ENCODE measurements around the gene SAXO2. TPM values are rescaled to one million over a fixed set of nuclear protein-coding genes. Genes with fewer than 3 reads are reported as not detected.

Gene SAXO2
- polyA plus RNA-seq, 3 donors: not detected

DNA sequence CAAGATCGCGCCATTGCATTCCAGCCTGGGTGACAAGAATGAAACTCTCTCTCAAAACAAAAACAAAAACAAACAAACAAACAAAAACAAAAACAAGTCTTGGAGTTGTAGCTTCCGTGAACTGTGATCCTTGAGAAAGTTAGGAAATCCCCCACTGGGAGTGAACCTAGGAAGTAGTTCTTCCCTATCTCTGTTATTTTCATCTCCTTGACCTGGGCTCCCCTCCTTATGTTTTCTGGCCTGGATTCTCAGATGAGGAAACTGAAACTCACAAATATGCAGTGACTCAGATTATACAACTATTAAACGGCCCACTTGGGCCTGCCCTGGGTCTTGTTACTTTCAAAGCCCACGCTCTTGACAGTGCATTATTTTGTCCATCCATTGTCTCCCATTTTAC, 29.7 kb downstream of the SAXO2 start:
- H3K27me3 Mint-ChIP-seq (ENCODE audit: low read depth in 3 of 3): peaks cover 2 to 3% (median 3%) of the 10 kb centered on the region in 3 donors
- peaks cover 3% of the 10 kb centered on the region for H3K4me1 Mint-ChIP-seq
- H3K4me2 ChIP-seq (replicated peaks; ENCODE audit: extremely low read depth, low read length, poor library complexity, severe bottlenecking): no peak overlapping the region
- H2AFZ ChIP-seq (ENCODE audit: insufficient read depth, low read depth, low read length, poor library complexity, severe bottlenecking): no peak overlapping the region
- H3K9ac ChIP-seq (ENCODE audit: insufficient read depth, low read length, poor library complexity, severe bottlenecking): no peak overlapping the region
- peaks cover 0 to under 1% of the 10 kb centered on the region in 2 donors for H3K4me1 ChIP-seq (ENCODE audit: control insufficient read depth in 1 of 2, insufficient read depth in 2 of 2, low read length in 2 of 2)
- H3K36me3 Mint-ChIP-seq: no peaks in the 10 kb centered on the region
- no peak overlapping the region for H3K4me3 ChIP-seq (replicated peaks in 1 of 3; ENCODE audit: low read depth in 2 of 3, low read length in 3 of 3)
- peaks cover 0 to 5% (median 0%) of the 10 kb centered on the region in 7 donors for H3K9me3 Mint-ChIP-seq
- H3K27ac Mint-ChIP-seq: no peak overlapping the region
- no peaks in the 10 kb centered on the region for H4K20me1 ChIP-seq (ENCODE audit: insufficient read depth, low read length)
- H3K27me3 ChIP-seq (ENCODE audit: control insufficient read depth in 2 of 2, insufficient read depth in 2 of 2, low read length in 2 of 2): no peaks in the 10 kb centered on the region
- TF ChIP-seq, protein P1, sequence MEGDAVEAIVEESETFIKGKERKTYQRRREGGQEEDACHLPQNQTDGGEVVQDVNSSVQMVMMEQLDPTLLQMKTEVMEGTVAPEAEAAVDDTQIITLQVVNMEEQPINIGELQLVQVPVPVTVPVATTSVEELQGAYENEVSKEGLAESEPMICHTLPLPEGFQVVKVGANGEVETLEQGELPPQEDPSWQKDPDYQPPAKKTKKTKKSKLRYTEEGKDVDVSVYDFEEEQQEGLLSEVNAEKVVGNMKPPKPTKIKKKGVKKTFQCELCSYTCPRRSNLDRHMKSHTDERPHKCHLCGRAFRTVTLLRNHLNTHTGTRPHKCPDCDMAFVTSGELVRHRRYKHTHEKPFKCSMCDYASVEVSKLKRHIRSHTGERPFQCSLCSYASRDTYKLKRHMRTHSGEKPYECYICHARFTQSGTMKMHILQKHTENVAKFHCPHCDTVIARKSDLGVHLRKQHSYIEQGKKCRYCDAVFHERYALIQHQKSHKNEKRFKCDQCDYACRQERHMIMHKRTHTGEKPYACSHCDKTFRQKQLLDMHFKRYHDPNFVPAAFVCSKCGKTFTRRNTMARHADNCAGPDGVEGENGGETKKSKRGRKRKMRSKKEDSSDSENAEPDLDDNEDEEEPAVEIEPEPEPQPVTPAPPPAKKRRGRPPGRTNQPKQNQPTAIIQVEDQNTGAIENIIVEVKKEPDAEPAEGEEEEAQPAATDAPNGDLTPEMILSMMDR (IDR thresholded peaks at IDR 0.05): no peak
- 82% methylated on average over 3 of the region's 5 CpGs for WGBS (ENCODE audit: insufficient coverage)
- H3K36me3 ChIP-seq (replicated peaks in 1 of 2; ENCODE audit: control insufficient read depth in 1 of 2, insufficient read depth in 2 of 2, low read length in 2 of 2): no peaks in the 10 kb centered on the region
- no peak overlapping the region for H3K27ac ChIP-seq (ENCODE audit: low read depth in 1 of 2, low read length in 2 of 2)
- no peak overlapping the region for H3K4me3 Mint-ChIP-seq
- no peaks in the 10 kb centered on the region for H3K79me2 ChIP-seq (ENCODE audit: insufficient read depth, low read length)
- intact Hi-C loops (cut with micrococcal nuclease): no loop called here
- DNase-seq: no peak
- H3K9me3 ChIP-seq (replicated peaks in 1 of 2; ENCODE audit: control insufficient read depth in 1 of 2, insufficient read depth in 1 of 2, low read length in 2 of 2): no peaks in the 10 kb centered on the region

DNA sequence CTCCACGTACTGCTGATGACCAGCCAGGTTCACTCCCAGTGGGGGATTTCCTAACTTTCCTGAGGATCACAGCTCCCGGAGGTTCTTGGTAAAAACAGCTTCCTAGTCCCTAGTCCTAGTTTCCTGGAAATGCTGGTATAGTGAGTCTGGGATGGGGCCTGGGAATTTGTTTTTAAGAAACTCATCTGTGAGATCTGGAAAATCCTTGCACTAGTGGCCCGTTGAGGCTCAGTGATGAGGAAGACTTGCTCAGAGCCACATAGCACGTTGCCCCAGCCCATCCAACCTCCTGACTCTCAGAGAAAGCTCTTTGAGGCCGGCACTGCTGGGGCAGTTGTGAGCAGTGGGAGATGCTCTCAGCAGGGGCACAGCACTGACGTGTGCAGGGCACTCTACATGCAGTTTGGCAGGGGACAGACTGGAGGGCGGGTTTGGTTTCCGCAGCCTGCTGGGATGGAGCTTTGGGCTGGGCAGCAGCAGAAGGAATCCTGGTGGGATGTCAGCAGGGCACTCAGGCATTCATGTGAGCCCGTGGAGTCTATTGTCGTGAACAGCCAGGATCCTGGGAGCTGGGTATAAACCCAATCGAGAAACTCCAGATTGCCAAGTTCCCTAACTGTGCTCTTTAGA, 31.6 kb downstream of the SAXO2 start:
- Histone ChIP-seq H3K4me3 (replicated peaks in 1 of 3; ENCODE audit: low read depth in 2 of 3, low read length in 3 of 3) (no peak overlapping the region), H2AFZ (ENCODE audit: insufficient read depth, low read depth, low read length, poor library complexity, severe bottlenecking) (no peak overlapping the region), H3K27ac (ENCODE audit: low read depth in 1 of 2, low read length in 2 of 2) (no peak overlapping the region), H3K9ac (ENCODE audit: insufficient read depth, low read length, poor library complexity, severe bottlenecking) (no peak overlapping the region), H3K79me2 (ENCODE audit: insufficient read depth, low read length) (no peaks in the 10 kb centered on the region), H4K20me1 (ENCODE audit: insufficient read depth, low read length) (no peaks in the 10 kb centered on the region), H3K9me3 (replicated peaks in 1 of 2; ENCODE audit: control insufficient read depth in 1 of 2, insufficient read depth in 1 of 2, low read length in 2 of 2) (no peaks in the 10 kb centered on the region), H3K36me3 (replicated peaks in 1 of 2; ENCODE audit: control insufficient read depth in 1 of 2, insufficient read depth in 2 of 2, low read length in 2 of 2) (no peaks in the 10 kb centered on the region), H3K27me3 (ENCODE audit: control insufficient read depth in 2 of 2, insufficient read depth in 2 of 2, low read length in 2 of 2) (no peaks in the 10 kb centered on the region), H3K4me2 (replicated peaks; ENCODE audit: extremely low read depth, low read length, poor library complexity, severe bottlenecking) (no peak overlapping the region), H3K4me1 (ENCODE audit: control insufficient read depth in 1 of 2, insufficient read depth in 2 of 2, low read length in 2 of 2) (peaks cover 0 to 8% of the 10 kb centered on the region in 2 donors)
- Mint-ChIP-seq H3K36me3 (no peaks in the 10 kb centered on the region), H3K4me3 (no peak overlapping the region), H3K27me3 (ENCODE audit: low read depth in 3 of 3) (peaks cover 4 to 7% (median 6%) of the 10 kb centered on the region in 3 donors), H3K9me3 (peaks cover 0 to 3% (median 0%) of the 10 kb centered on the region in 7 donors), H3K4me1 (peaks cover 7% of the 10 kb centered on the region), H3K27ac (no peak overlapping the region)
- no peak for DNase-seq
- intact Hi-C loops (cut with micrococcal nuclease): no loop called here
- WGBS (ENCODE audit: insufficient coverage): 93% methylated on average over 9 of the region's 11 CpGs
- TF ChIP-seq, protein P1 (IDR thresholded peaks at IDR 0.05): no peak
